Natural killer cell (primary cell): ENCODE measurements around the gene RBM20. TPM values are rescaled to one million over a fixed set of nuclear protein-coding genes. Genes with fewer than 3 reads are reported as not detected.
"Not testable (repeated sequence)": the region's sequence is repeated elsewhere in the genome, so short reads cannot be mapped to it uniquely, and the experiment has no call there.

Experiments
- ATAC-seq, 3 donors: fragments of 150-1000 bp in 2 of 3; fragments of 200-7000 bp in 1 of 3; cut with Tn5 transposase; 1 replicate in 1 of 3; 2 replicates in 2 of 3; pipeline ENCODE4 v1.10.0; 2021; ENCODE audit warnings: mild to moderate bottlenecking in 2 of 3, moderate library complexity in 2 of 3
- DNase-seq, 2 donors: peaks; one replicate each; pipeline versions ENCODE4 v3.0.0 to v3.0.0-alpha.2; 2013 to 2021; ENCODE audit warnings: mixed read lengths in 1 of 2
- H3K27ac ChIP-seq: one replicate; pipeline ENCODE4 v1.5.1; 2013; ENCODE audit warnings: mild to moderate bottlenecking, low read length
- H3K27me3 ChIP-seq: one replicate; pipeline ENCODE4 v1.6.1; 2013; ENCODE audit warnings: low read length; ENCODE audit not compliant: control insufficient read depth, insufficient read depth
- H3K36me3 ChIP-seq: one replicate; pipeline ENCODE4 v1.6.1; 2013; ENCODE audit warnings: low read length; ENCODE audit not compliant: control insufficient read depth, insufficient read depth
- H3K4me1 ChIP-seq: one replicate; pipeline ENCODE4 v1.6.1; 2013; ENCODE audit warnings: low read length; ENCODE audit not compliant: control insufficient read depth, insufficient read depth
- H3K4me3 ChIP-seq: one replicate; pipeline ENCODE4 v1.5.1; 2013; ENCODE audit warnings: low read length
- H3K9me3 ChIP-seq: one replicate; pipeline ENCODE4 v1.6.1; 2013; ENCODE audit warnings: low read length; ENCODE audit not compliant: control insufficient read depth, insufficient read depth
- H3K27ac Mint-ChIP-seq, 2 donors: one replicate each; pipeline ENCODE4 v1.8.0; 2022; ENCODE audit warnings: mild to moderate bottlenecking in 2 of 2, mixed read lengths in 2 of 2, moderate library complexity in 1 of 2
- H3K27me3 Mint-ChIP-seq, 2 donors: one replicate each; pipeline ENCODE4 v1.8.0; 2022; ENCODE audit warnings: low read depth in 2 of 2, mixed read lengths in 2 of 2
- H3K36me3 Mint-ChIP-seq: one replicate; pipeline ENCODE4 v1.8.0; 2022; ENCODE audit warnings: mixed read lengths
- H3K4me1 Mint-ChIP-seq, 2 donors: one replicate each; pipeline ENCODE4 v1.8.0; 2022; ENCODE audit warnings: mixed read lengths in 2 of 2
- H3K4me3 Mint-ChIP-seq: one replicate; pipeline ENCODE4 v1.8.0; 2022; ENCODE audit warnings: mild to moderate bottlenecking, moderate library complexity, mixed read lengths
- H3K9me3 Mint-ChIP-seq, 2 donors: one replicate each; pipeline ENCODE4 v1.8.0; 2022; ENCODE audit warnings: mixed read lengths in 2 of 2
- CTCF ChIP-seq: fragments of 200-600 bp; IDR thresholded peaks from one replicate; pipeline ENCODE4 v1.8.0; 2022; ENCODE audit warnings: antibody characterized with exemption
- WGBS: methylation state at CpG from one replicate; pipeline ENCODE4 v1.1.7; 2013; ENCODE audit warnings: missing lambda C conversion rate; ENCODE audit not compliant: insufficient coverage; 5-methylcytosine and 5-hydroxymethylcytosine counted together
- intact Hi-C: fragments of 100-400 bp; cut with micrococcal nuclease; formaldehyde crosslinking; loops from one replicate; pipeline ENCODE4 v1.14.2; 2022
- total RNA-seq, 4 donors: library from RNA; stranded (reverse); fragments of 120-200 nt in 1 of 4; gene quantifications; one replicate each; pipeline versions ENCODE4 v1.2.3 to v1.2.4, GENCODE V29; 2013 to 2022

Gene RBM20
- total RNA-seq, 3 donors from 2014 or later (not counting 1 experiment from before 2014, with no cell fraction given): 0.35 TPM; not detected in 2

GRCh38 chr10:110725801-110726630, 81.9 kb downstream of the RBM20 start:
- Mint-ChIP-seq H3K4me1 (no peaks in the 10 kb centered on the region), H3K27ac (no peak overlapping the region), H3K27me3 (peaks cover 7 to 18% of the 10 kb centered on the region in 2 donors), H3K9me3 (no peaks in the 10 kb centered on the region), H3K36me3 (no peaks in the 10 kb centered on the region), H3K4me3 (no peak overlapping the region)
- intact Hi-C loops: no loop called here
- no peak overlapping the region for H3K27ac ChIP-seq
- DNase-seq (no peak), ATAC-seq (peak in 1 of 3 donors; percentile 17)
- no peak overlapping the region for H3K4me3 ChIP-seq
- no peaks in the 10 kb centered on the region for H3K4me1 ChIP-seq
- H3K36me3 ChIP-seq: no peaks in the 10 kb centered on the region
- WGBS: 79% methylated on average over 9 of the region's 10 CpGs
- no peak for TF ChIP-seq CTCF
- no peaks in the 10 kb centered on the region for H3K9me3 ChIP-seq
- no peaks in the 10 kb centered on the region for H3K27me3 ChIP-seq

- H3K4me3 Mint-ChIP-seq, DNase-seq, H3K27ac ChIP-seq, H3K4me1 Mint-ChIP-seq, H3K4me3 ChIP-seq, H3K36me3 ChIP-seq, H3K9me3 Mint-ChIP-seq, H3K27ac Mint-ChIP-seq, intact Hi-C loops, H3K4me1 ChIP-seq, ATAC-seq, H3K27me3 ChIP-seq, H3K36me3 Mint-ChIP-seq, H3K9me3 ChIP-seq: not testable (repeated sequence)
- WGBS: 92% methylated on average over 2 of the region's 2 CpGs
- peaks cover 16 to 35% of the 10 kb centered on the region in 2 donors for H3K27me3 Mint-ChIP-seq
These were observed 83.6 kb downstream of the RBM20 start for GRCh38 chr10:110727785-110728184.

GRCh38 chr10:110730345-110731050, 86.4 kb downstream of the RBM20 start:
- Mint-ChIP-seq H3K4me1 (no peaks in the 10 kb centered on the region), H3K27me3 (peaks cover 27 to 46% of the 10 kb centered on the region in 2 donors), H3K9me3 (no peaks in the 10 kb centered on the region), H3K27ac (no peak overlapping the region), H3K36me3 (no peaks in the 10 kb centered on the region), H3K4me3 (no peak overlapping the region)
- Histone ChIP-seq H3K27ac (no peak overlapping the region), H3K36me3 (no peaks in the 10 kb centered on the region), H3K4me1 (no peaks in the 10 kb centered on the region), H3K9me3 (no peaks in the 10 kb centered on the region), H3K4me3 (no peak overlapping the region), H3K27me3 (peaks cover 2% of the 10 kb centered on the region)
- ATAC-seq (no peak), DNase-seq (no peak)
- WGBS: 87% methylated on average over 11 of the region's 11 CpGs
- TF ChIP-seq CTCF: no peak
- intact Hi-C loops: no loop called here

- no peak overlapping the region for H3K4me3 Mint-ChIP-seq
- TF ChIP-seq CTCF: no peak
These were observed 89.2 kb downstream of the RBM20 start for GRCh38 chr10:110733218-110733952.

More at GRCh38 chr10:110733218-110733952, 89.2 kb downstream of the RBM20 start:
- Mint-ChIP-seq H3K36me3 (no peaks in the 10 kb centered on the region), H3K4me1 (no peaks in the 10 kb centered on the region), H3K27ac (no peak overlapping the region), H3K9me3 (no peaks in the 10 kb centered on the region), H3K27me3 (peaks cover 27 to 55% of the 10 kb centered on the region in 2 donors)
- Histone ChIP-seq H3K4me1 (no peaks in the 10 kb centered on the region), H3K36me3 (no peaks in the 10 kb centered on the region), H3K9me3 (no peaks in the 10 kb centered on the region), H3K27me3 (peaks cover 2% of the 10 kb centered on the region), H3K4me3 (no peak overlapping the region), H3K27ac (no peak overlapping the region)
- intact Hi-C loops: no loop called here
- DNase-seq (peak in 1 of 2 donors; percentile 15), ATAC-seq (no peak)
- WGBS: 67% methylated on average over 13 of the region's 16 CpGs
